Heart left ventricle (tissue), 16 donors: ENCODE data around the gene DNAJB13. TPM values are rescaled to one million over a fixed set of nuclear protein-coding genes. Genes with fewer than 3 reads are reported as not detected.
"Not testable (repeated sequence)": the region's sequence is repeated elsewhere in the genome, so short reads cannot be mapped to it uniquely, and the experiment has no call there.

Source experiments
- ATAC-seq, 4 donors: fragments of 200-7000 bp; cut with Tn5 transposase; one replicate each; pipeline ENCODE4 v1.9.1; 2020 to 2022; ENCODE audit warnings: moderate library complexity in 4 of 4, mild to moderate bottlenecking in 3 of 4, moderate number of reproducible peaks in 1 of 4
- DNase-seq, 5 donors: peaks; one replicate each; pipeline ENCODE4 v3.0.0-alpha.2; 2020
- H3K27ac ChIP-seq, 12 donors: fragments of 200-600 bp; sonication (generic) in 4 of 12; one replicate each; pipeline versions ENCODE4 v1.5.0 to v1.8.0; 2016 to 2022; ENCODE audit warnings: mild to moderate bottlenecking in 2 of 12
- H3K27me3 ChIP-seq, 9 donors: fragments of 200-600 bp; sonication (generic) in 2 of 9; one replicate each; pipeline versions ENCODE4 v1.5.1 to v1.8.0; 2016 to 2022; ENCODE audit warnings: mild to moderate bottlenecking in 3 of 9
- H3K36me3 ChIP-seq, 9 donors: fragments of 200-600 bp; sonication (generic) in 2 of 9; one replicate each; pipeline versions ENCODE4 v1.5.0 to v1.8.0; 2018 to 2022; ENCODE audit warnings: mild to moderate bottlenecking in 2 of 9
- H3K4me1 ChIP-seq, 12 donors: fragments of 200-600 bp; sonication (generic) in 4 of 12; one replicate each; pipeline versions ENCODE4 v1.5.0 to v1.8.0; 2016 to 2022; ENCODE audit warnings: mild to moderate bottlenecking in 3 of 12
- H3K4me3 ChIP-seq, 12 donors: fragments of 200-600 bp; sonication (generic) in 4 of 12; one replicate each; pipeline versions ENCODE4 v1.5.0 to v1.8.0; 2017 to 2022; ENCODE audit warnings: mild to moderate bottlenecking in 9 of 12, moderate library complexity in 4 of 12
- H3K9me3 ChIP-seq, 12 donors: fragments of 200-600 bp; sonication (generic) in 4 of 12; one replicate each; pipeline versions ENCODE4 v1.5.0 to v1.8.0; 2016 to 2022; ENCODE audit warnings: mild to moderate bottlenecking in 1 of 12
- CTCF ChIP-seq, 12 donors: fragments of 200-600 bp; sonication (generic) in 4 of 12; IDR thresholded peaks; one replicate each; pipeline versions ENCODE4 v1.5.0 to v1.8.0; 2018 to 2022; ENCODE audit warnings: antibody characterized with exemption in 12 of 12, mild to moderate bottlenecking in 5 of 12
- POLR2A ChIP-seq, 2 donors: fragments of 450-650 bp; IDR thresholded peaks; one replicate each; pipeline ENCODE4 v1.6.1; 2017; ENCODE audit warnings: antibody characterized with exemption in 2 of 2, mild to moderate bottlenecking in 2 of 2, moderate library complexity in 2 of 2
- WGBS, 4 donors: extraction: QIAGEN DNeasy Blood & Tissue Kit in 2 of 4; methylation state at CpG; one replicate each; pipeline versions ENCODE4 v1.1.5 to v1.1.7; 2013 to 2018; 5-methylcytosine and 5-hydroxymethylcytosine counted together
- intact Hi-C, 10 donors: fragments of 100-400 bp; cut with DNase I; formaldehyde crosslinking; loops; one replicate each; pipeline versions ENCODE4 v1.11.1 to v1.14.2; 2022
- polyA plus RNA-seq, 2 donors: library from polyadenylated mRNA; stranded (reverse); fragments of 200-250 nt; gene quantifications; one replicate each; pipeline ENCODE4 v1.2.3, GENCODE V29; 2013
- total RNA-seq, 9 donors: library from RNA; depleted of rRNA in 2 of 9; stranded (reverse); fragments of >200 nt in 2 of 9; fragmentation: NEBNext Ultra II Directional in 3 of 9; extraction: Animal tissue kit (Norgen Biotek cat#: 25700) in 3 of 9; gene quantifications; one replicate each; pipeline versions ENCODE4 v1.1.0 to v1.2.4, GENCODE V29; 2016 to 2023
- donor health status: ischemic (EF 13 %, LVEDD 7.1; RV severe dilation, severe dysfunction).
- donor health status: healthy with polysubstance abuse.
- donor health status: DM: no; HTN: yes; CAD: no.
- donor health status: DM: no; HTN: no; CAD: no.
- donor health status: ischemic (EF 25% LVEDD 6.9; RV normal size, moderate dysfunction).
- donor health status: ischemic (EF 25% LVEDD 5.7; RV mildly dilated, moderate dysfunction).
- donor health status: healthy.
- donor health status: DM: yes; HTN: yes; CAD: no.
- donor health status: ischemic (EF 35%, LVEDD 5.7; RV mildly dilated, moderate dysfunction).
- donor health status: nonischemic (EF 11% LVEDD 7.7; RV severe dilation, severe dysfunction).
- donor health status: DM: yes; HTN: yes; CAD: no.
- donor health status: PGD.
- donor health status: ischemic (EF 29% LVEDD 5.4; RV normal size, mild dysfunction).
- donor health status: nonischemic (EF 23%, LVEDD 6.1; RV moderate dilation, normal function).

The DNAJB13 gene
- total and polyA plus RNA-seq, 11 donors: 0.14 TPM; not detected in 10

- Histone ChIP-seq H3K4me3 (peak overlapping the region; percentile 25 to 85 (median 62)), H3K27me3 (no peaks in the 10 kb centered on the region), H3K27ac (peak overlapping the region; percentile 6 to 91 (median 84)), H3K4me1 (peaks cover 0 to 42% (median 14%) of the 10 kb centered on the region in 12 donors), H3K36me3 (peaks cover 0 to 33% (median 0%) of the 10 kb centered on the region in 9 donors), H3K9me3 (no peaks in the 10 kb centered on the region)
- TF ChIP-seq POLR2A (IDR thresholded peaks at IDR 0.05): peak in 1 of 2 donors; percentile 46
- TF ChIP-seq CTCF (IDR thresholded peaks at IDR 0.05): no peak
- ATAC-seq: peak; percentile 91 to 96 (median 94)
- intact Hi-C loops: loop anchor here in 4 of 10 donors (2.0 to 10.0 kb wide), 5 partner anchors 34 to 192 kb away; partner anchors contain the start of genes C2CD3 (in 2 of the 4) and PPME1 (in 2 of the 4)
- 0 to 1% (median 1%) methylated on average over 26 to 56 of the region's 56 CpGs for WGBS, 4 donors
- peak; percentile 93 to 97 (median 94) for DNase-seq
Observed at GRCh38 chr11:73982990-73983740, 32.3 kb downstream of the DNAJB13 start.

GRCh38 chr11:73983741-73984538 is 33.1 kb downstream of the DNAJB13 start:
- peak overlapping the region; percentile 6 to 91 (median 84) for H3K27ac ChIP-seq
- TF ChIP-seq CTCF (IDR thresholded peaks at IDR 0.05) (no peak), POLR2A (IDR thresholded peaks at IDR 0.05) (no peak)
- H3K36me3 ChIP-seq: peaks cover 0 to 25% (median 0%) of the 10 kb centered on the region in 9 donors
- intact Hi-C loops: loop anchor here in 4 of 10 donors (2.0 to 10.0 kb wide), 5 partner anchors 33 to 191 kb away; partner anchors contain the start of genes C2CD3 (in 2 of the 4) and PPME1 (in 2 of the 4)
- WGBS, 4 donors: 41 to 49% (median 47%) methylated on average over 18 of the region's 18 CpGs
- peaks cover 0 to 36% (median 14%) of the 10 kb centered on the region in 12 donors for H3K4me1 ChIP-seq
- H3K27me3 ChIP-seq: no peaks in the 10 kb centered on the region
- H3K4me3 ChIP-seq: peak overlapping the region in 11 of 12 donors; percentile 40 to 85 (median 63)
- H3K9me3 ChIP-seq: no peaks in the 10 kb centered on the region
- ATAC-seq (peak in 2 of 4 donors; percentile 4 to 11), DNase-seq (no peak)

GRCh38 chr11:73985661-73986060 is 34.8 kb downstream of the DNAJB13 start:
- not testable (repeated sequence) for H3K27me3 ChIP-seq, H3K9me3 ChIP-seq, H3K36me3 ChIP-seq, H3K27ac ChIP-seq, DNase-seq, H3K4me3 ChIP-seq, ATAC-seq
- intact Hi-C loops: loop anchor here in 1 of 10 donors (10.0 kb wide), 1 partner anchor 189 kb away; the partner anchor contains the start of genes C2CD3 and PPME1
- peaks cover 0 to 30% (median 13%) of the 10 kb centered on the region in 12 donors for H3K4me1 ChIP-seq
- 94 to 96% (median 95%) methylated on average over 4 of the region's 4 CpGs for WGBS, 4 donors

GRCh38 chr11:73988227-73988626 is 37.4 kb downstream of the DNAJB13 start:
- Histone ChIP-seq H3K27ac (no peak overlapping the region), H3K27me3 (no peaks in the 10 kb centered on the region), H3K36me3 (no peaks in the 10 kb centered on the region), H3K9me3 (no peaks in the 10 kb centered on the region), H3K4me3 (no peak overlapping the region), H3K4me1 (peaks cover 0 to 13% (median 9%) of the 10 kb centered on the region in 12 donors)
- intact Hi-C loops: loop anchor here in 1 of 10 donors (10.0 kb wide), 1 partner anchor 187 kb away; the partner anchor contains the start of genes C2CD3 and PPME1
- 85 to 91% (median 89%) methylated on average over 7 of the region's 7 CpGs for WGBS, 4 donors
- DNase-seq (no peak), ATAC-seq (no peak)
- TF ChIP-seq CTCF (IDR thresholded peaks at IDR 0.05) (no peak), POLR2A (IDR thresholded peaks at IDR 0.05) (no peak)
